Hepatocyte (in vitro differentiated cells): ENCODE measurements around the gene OR5V1. TPM values are rescaled to one million over a fixed set of nuclear protein-coding genes. Genes with fewer than 3 reads are reported as not detected.
"Not testable (repeated sequence)": the region's sequence is repeated elsewhere in the genome, so short reads cannot be mapped to it uniquely, and the experiment has no call there.

Experiments used
- DNase-seq: peaks from one replicate; pipeline ENCODE4 v3.0.0-alpha.2; 2016; ENCODE audit warnings: low spot score
- H2AFZ ChIP-seq: fragments of 200-600 bp; sonication (generic); 2 replicates; pipeline ENCODE4 v1.6.0; 2016; ENCODE audit warnings: antibody characterized with exemption, mild to moderate bottlenecking
- H3K27ac ChIP-seq: fragments of 200-600 bp; sonication (generic); 2 replicates; pipeline ENCODE4 v1.5.1; 2016; ENCODE audit warnings: mild to moderate bottlenecking
- H3K27me3 ChIP-seq: fragments of 200-600 bp; sonication (generic); 2 replicates; pipeline ENCODE4 v1.6.1; 2016
- H3K36me3 ChIP-seq: fragments of 200-600 bp; sonication (generic); replicated peaks from 2 replicates; pipeline ENCODE4 v1.5.1; 2016; ENCODE audit warnings: low read depth; ENCODE audit not compliant: insufficient read depth
- H3K4me1 ChIP-seq: fragments of 200-600 bp; sonication (generic); 2 replicates; pipeline ENCODE4 v1.5.1; 2016; ENCODE audit warnings: mild to moderate bottlenecking, moderate library complexity; ENCODE audit not compliant: insufficient read depth
- H3K4me2 ChIP-seq: fragments of 200-600 bp; sonication (generic); 2 replicates; pipeline ENCODE4 v1.6.0; 2016
- H3K4me3 ChIP-seq: fragments of 200-600 bp; sonication (generic); 2 replicates; pipeline ENCODE4 v1.5.1; 2016; ENCODE audit warnings: mild to moderate bottlenecking
- H3K79me2 ChIP-seq: fragments of 200-600 bp; sonication (generic); 2 replicates; pipeline ENCODE4 v1.6.0; 2017; ENCODE audit warnings: mild to moderate bottlenecking
- H3K9me2 ChIP-seq: fragments of 200-600 bp; sonication (generic); replicated peaks from 2 replicates; pipeline ENCODE4 v1.6.0; 2017; ENCODE audit warnings: mild to moderate bottlenecking; ENCODE audit not compliant: insufficient read depth
- H3K9me3 ChIP-seq: fragments of 200-600 bp; sonication (generic); 2 replicates; pipeline ENCODE4 v1.5.1; 2016; ENCODE audit warnings: low read depth, mild to moderate bottlenecking
- H4K20me1 ChIP-seq: fragments of 200-600 bp; sonication (generic); 2 replicates; pipeline ENCODE4 v1.6.0; 2016; ENCODE audit warnings: mild to moderate bottlenecking; ENCODE audit not compliant: insufficient read depth, poor library complexity, severe bottlenecking
- EZH2 ChIP-seq: fragments of 200-600 bp; sonication (generic); IDR thresholded peaks from 2 replicates; pipeline ENCODE4 v1.6.1; 2016; ENCODE audit warnings: antibody characterized with exemption, mild to moderate bottlenecking, borderline replicate concordance
- EZH2phosphoT487 ChIP-seq: fragments of 200-600 bp; sonication (generic); IDR thresholded peaks from one replicate; pipeline ENCODE4 v1.6.1; 2018; ENCODE audit warnings: antibody characterized with exemption, mild to moderate bottlenecking, low read depth, moderate library complexity; ENCODE audit not compliant: unreplicated experiment, severe bottlenecking
- WGBS: methylation state at CpG from one replicate; pipeline ENCODE4 v1.1.6; 2016; ENCODE audit warnings: low lambda C conversion rate; ENCODE audit errors: missing lambda C conversion rate; 5-methylcytosine and 5-hydroxymethylcytosine counted together
- polyA plus RNA-seq: library from polyadenylated mRNA; unstranded; fragments of >200 nt; fragmentation: Nextera tagmentation; extraction: Ambion mirVana; gene quantifications from 2 replicates; pipeline ENCODE4 v1.2.1, GENCODE V29; 2016
- total RNA-seq: library from RNA; depleted of rRNA; stranded (reverse); fragments of >200 nt; gene quantifications from 2 replicates; pipeline ENCODE4 v1.2.3, GENCODE V29; 2014
- TF ChIP-seq, protein P1 (sequence below): fragments of 200-600 bp; sonication (generic); IDR thresholded peaks from 2 replicates; pipeline ENCODE4 v1.5.1; 2016; ENCODE audit warnings: antibody characterized with exemption, mild to moderate bottlenecking; ENCODE audit not compliant: poor library complexity

The OR5V1 gene
- total and polyA plus RNA-seq, 2 experiments from 2014 or later: not detected

DNA sequence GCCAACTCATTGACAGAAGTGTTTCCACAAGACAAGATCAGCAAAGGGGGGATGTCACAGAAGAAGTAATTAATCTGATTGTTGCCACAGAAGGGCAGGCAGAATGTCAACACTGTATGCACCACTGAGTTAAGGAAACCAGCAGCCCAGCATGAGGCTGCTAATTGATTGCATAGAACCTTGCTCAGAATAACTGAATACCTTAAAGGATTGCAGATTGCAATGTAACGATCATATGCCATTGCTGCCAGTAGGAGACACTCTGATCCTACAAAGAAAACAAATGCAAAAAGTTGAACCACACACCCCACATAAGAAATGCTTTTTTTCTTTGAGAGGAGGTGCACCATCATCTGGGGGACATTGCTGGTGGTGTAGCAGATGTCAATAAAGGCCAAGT, 13.1 kb downstream of the OR5V1 start:
- TF ChIP-seq, protein P1, sequence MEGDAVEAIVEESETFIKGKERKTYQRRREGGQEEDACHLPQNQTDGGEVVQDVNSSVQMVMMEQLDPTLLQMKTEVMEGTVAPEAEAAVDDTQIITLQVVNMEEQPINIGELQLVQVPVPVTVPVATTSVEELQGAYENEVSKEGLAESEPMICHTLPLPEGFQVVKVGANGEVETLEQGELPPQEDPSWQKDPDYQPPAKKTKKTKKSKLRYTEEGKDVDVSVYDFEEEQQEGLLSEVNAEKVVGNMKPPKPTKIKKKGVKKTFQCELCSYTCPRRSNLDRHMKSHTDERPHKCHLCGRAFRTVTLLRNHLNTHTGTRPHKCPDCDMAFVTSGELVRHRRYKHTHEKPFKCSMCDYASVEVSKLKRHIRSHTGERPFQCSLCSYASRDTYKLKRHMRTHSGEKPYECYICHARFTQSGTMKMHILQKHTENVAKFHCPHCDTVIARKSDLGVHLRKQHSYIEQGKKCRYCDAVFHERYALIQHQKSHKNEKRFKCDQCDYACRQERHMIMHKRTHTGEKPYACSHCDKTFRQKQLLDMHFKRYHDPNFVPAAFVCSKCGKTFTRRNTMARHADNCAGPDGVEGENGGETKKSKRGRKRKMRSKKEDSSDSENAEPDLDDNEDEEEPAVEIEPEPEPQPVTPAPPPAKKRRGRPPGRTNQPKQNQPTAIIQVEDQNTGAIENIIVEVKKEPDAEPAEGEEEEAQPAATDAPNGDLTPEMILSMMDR: no peak
- TF ChIP-seq EZH2 (no peak), EZH2phosphoT487 (no peak)
- Histone ChIP-seq H3K27ac (no peak overlapping the region), H3K9me3 (no peaks in the 10 kb centered on the region), H3K4me2 (no peak overlapping the region), H3K9me2 (no peaks in the 10 kb centered on the region), H3K27me3 (no peaks in the 10 kb centered on the region), H3K4me3 (no peak overlapping the region), H3K79me2 (no peaks in the 10 kb centered on the region), H3K4me1 (no peaks in the 10 kb centered on the region), H3K36me3 (no peaks in the 10 kb centered on the region), H2AFZ (no peak overlapping the region), H4K20me1 (no peaks in the 10 kb centered on the region)
- WGBS: 55% methylated on average over 1 of the region's 1 CpG
- DNase-seq: no peak

DNA sequence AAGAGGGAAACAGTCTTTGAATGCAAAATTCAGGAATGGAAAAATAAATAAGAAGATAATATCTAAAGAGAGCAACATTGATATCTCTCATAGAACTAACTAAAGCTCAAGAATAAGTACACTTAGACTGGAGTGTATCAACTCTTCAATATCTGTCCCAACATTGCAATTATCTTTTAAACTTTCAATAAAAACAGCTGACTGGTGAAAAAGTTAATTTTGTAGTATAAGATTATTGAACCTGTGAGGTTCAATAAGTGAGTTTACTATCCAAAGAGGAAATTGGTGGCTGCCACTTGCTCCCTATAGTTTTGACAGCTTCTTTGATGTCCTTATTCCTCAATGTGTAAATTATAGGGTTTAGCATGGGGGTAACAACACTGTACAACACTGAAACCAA, 13.7 kb downstream of the OR5V1 start:
- TF ChIP-seq EZH2 (no peak), EZH2phosphoT487 (no peak)
- TF ChIP-seq, protein P1: no peak

DNA sequence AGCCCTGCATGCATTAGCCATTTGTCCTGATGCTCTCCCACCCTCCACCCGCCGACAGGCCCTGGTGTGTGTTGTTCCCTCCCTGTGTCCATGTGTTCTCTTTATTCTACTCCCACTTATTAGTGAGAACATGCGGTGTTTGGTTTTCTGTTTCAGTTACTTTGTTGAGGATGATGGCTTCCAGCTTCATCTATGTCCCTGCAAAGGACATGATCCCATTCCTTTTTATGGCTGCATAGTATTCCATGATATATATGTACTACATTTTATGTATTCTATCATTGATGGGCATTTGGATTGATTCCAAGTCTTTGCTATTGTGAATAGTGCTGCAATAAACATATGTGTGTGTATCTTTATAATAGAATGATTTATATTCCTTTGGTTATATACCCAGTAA, 19.3 kb downstream of the OR5V1 start:
- not testable (repeated sequence) for H4K20me1 ChIP-seq, H3K27ac ChIP-seq, H3K4me1 ChIP-seq, H3K9me2 ChIP-seq, H3K4me2 ChIP-seq, H3K4me3 ChIP-seq, DNase-seq, H3K79me2 ChIP-seq, H2AFZ ChIP-seq, H3K9me3 ChIP-seq, H3K36me3 ChIP-seq, H3K27me3 ChIP-seq
- 98% methylated on average over 3 of the region's 3 CpGs for WGBS

More for the DNA sequence above, 13.7 kb downstream of the OR5V1 start:
- no peaks in the 10 kb centered on the region for H3K9me3 ChIP-seq
- H3K4me1 ChIP-seq: no peaks in the 10 kb centered on the region
- no peaks in the 10 kb centered on the region for H3K79me2 ChIP-seq
- no peaks in the 10 kb centered on the region for H3K36me3 ChIP-seq
- H2AFZ ChIP-seq: no peak overlapping the region
- H3K27me3 ChIP-seq: no peaks in the 10 kb centered on the region
- H3K4me2 ChIP-seq: no peak overlapping the region
- H3K4me3 ChIP-seq: no peak overlapping the region
- no peak overlapping the region for H3K27ac ChIP-seq
- no peak for DNase-seq
- no peaks in the 10 kb centered on the region for H3K9me2 ChIP-seq
- no peaks in the 10 kb centered on the region for H4K20me1 ChIP-seq

DNA sequence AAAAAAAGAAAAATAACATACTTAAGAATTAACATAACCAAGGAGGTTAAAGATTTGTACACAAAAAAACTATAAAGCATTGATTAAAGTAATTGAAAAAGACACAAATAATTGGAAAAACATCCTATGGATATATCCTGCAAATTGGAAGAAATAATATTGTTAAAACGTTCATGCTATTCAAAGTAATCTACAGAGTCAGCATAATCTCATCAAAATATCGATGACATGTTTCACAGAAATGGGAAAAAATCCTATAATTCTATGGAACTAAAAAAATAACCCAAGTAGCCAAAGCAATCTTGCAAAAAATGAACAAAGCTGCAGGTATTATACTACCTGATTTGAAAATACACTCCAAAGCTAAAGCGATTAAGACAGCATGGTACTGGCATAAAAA, 23.3 kb downstream of the OR5V1 start:
- no peaks in the 10 kb centered on the region for H3K9me2 ChIP-seq
- H3K9me3 ChIP-seq: no peaks in the 10 kb centered on the region
- no peak overlapping the region for H3K27ac ChIP-seq
- no peak for TF ChIP-seq EZH2phosphoT487
- TF ChIP-seq EZH2: no peak
- TF ChIP-seq, protein P1: no peak
- DNase-seq: no peak
- 79% methylated on average over 3 of the region's 3 CpGs for WGBS
- no peak overlapping the region for H2AFZ ChIP-seq
- no peaks in the 10 kb centered on the region for H3K36me3 ChIP-seq
- no peaks in the 10 kb centered on the region for H3K79me2 ChIP-seq
- H3K27me3 ChIP-seq: peaks cover 3% of the 10 kb centered on the region
- H3K4me3 ChIP-seq: no peak overlapping the region
- no peaks in the 10 kb centered on the region for H4K20me1 ChIP-seq
- no peaks in the 10 kb centered on the region for H3K4me1 ChIP-seq
- H3K4me2 ChIP-seq: no peak overlapping the region
